Inferior parietal cortex (tissue), 1 donor: ENCODE data around the gene MAGI3.
"Not testable (repeated sequence)": the region's sequence is repeated elsewhere in the genome, so short reads cannot be mapped to it uniquely, and the experiment has no call there.

ENCODE experiments used
- DNase-seq: peaks from one replicate; pipeline ENCODE4 v3.0.0-alpha.2; 2016; ENCODE audit errors: extremely low spot score

MAGI3 gene

DNA sequence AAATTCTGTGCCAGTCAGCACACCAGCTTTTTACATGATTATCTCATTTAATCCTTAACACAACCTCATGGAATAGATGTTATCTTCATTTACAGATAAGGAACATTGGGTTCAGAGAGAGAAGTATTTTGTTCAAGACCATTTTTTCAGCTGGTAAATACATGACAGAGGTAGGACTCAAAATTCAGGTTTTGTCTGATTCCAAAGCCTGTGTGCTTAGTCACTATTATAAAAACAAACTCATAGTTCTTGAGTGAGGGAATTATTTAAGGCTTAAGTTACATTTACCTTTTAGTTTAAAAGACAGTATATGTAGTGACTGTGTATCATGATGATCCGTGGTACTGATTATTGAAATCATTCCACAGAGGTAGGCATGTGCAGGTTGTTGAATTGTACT lies 125.2 kb downstream of the MAGI3 start:
- no peak for DNase-seq

DNA sequence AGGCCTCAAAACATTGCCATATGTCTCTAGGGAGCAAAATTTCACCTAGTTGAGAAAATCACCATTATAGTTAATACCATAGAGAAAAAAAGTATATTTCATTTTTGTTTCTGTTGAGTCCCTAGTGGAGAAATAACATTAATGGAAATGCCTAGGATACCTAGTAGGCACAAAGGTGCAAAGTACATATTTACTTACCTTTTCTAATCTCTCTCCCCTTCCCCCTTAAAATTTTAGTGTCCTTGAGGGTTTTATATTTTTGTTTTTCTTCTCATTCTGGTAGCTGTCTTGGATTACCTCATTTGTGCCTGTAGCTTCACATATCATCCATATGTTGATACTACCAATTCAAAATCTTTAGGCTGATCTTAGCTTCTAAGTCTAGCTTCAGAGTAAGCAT lies 127.0 kb downstream of the MAGI3 start:
- DNase-seq: no peak

DNA sequence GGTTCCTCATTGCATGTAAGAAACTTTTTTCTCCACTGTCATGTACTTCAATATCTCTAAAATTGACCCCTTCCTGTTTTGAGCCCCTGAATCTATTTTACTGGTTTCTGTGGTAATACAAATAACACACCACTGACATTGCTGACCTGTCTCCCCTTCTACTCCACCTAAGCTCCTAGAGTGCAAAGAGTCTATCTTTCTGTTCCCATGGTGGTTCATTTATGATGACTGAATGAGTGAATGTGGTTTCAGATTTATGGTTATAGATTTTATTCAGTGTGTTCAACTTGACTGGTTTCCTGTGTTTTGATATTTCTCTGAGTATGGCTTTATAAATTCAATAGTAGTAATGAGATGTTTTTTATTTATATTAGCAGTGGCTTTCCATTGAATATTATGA lies 127.7 kb downstream of the MAGI3 start:
- no peak for DNase-seq

DNA sequence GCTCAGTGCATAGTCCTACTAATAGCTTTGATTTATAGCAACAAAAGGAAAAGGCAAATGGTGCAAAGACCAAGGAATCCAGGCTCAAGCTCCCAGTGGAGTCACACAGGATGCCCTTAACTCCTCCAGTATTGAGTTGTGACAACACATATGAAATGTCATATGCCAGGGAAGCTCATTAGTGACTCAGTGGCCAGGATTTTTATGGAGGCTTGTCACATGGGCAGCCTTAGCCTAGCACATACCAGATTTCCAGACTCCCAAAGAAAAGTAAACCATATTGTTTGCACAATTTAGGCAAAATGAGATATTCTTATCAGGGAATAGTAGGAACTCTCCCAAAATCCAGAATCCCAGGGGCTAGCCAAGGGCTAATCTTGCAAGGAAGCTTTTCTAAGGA lies 129.2 kb downstream of the MAGI3 start:
- DNase-seq: no peak

DNA sequence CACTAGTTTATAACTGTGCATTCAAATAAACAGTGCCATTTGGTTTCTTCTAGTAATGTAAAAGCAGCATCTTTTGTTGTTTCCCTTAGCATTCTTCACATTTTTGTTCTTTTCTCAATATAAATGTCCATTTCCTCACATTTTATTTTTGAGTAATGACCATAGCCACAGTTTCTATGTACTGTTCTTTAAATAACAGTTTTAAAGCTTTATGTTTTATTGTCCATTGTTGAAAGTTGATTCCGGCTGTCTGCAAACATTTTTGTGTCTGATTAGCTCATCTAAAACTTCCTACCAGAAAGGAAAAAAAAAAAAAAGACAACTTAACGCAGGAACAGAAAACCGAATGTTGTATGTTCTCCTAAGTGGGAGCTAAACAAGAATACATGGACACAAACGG lies 139.7 kb downstream of the MAGI3 start:
- DNase-seq: no peak

DNA sequence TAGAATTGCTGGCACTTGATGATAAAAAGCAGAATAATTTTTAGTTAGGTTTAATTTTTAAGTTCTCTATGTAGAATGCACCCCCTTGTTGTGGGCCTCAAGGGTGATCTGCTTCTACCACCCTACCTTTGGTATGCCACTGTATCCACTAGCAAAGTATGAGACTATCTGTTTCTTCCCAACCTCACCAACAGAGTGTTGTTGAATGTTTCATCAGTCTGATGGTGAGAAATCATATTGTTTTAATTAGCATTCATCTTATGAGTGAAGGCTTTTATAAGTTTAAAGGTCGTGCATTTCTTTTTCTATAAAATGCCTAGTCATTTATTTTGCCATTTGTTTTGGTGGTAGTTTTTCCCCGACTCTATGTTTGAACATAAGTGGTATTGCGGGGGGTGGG lies 141.0 kb downstream of the MAGI3 start:
- no peak for DNase-seq

DNA sequence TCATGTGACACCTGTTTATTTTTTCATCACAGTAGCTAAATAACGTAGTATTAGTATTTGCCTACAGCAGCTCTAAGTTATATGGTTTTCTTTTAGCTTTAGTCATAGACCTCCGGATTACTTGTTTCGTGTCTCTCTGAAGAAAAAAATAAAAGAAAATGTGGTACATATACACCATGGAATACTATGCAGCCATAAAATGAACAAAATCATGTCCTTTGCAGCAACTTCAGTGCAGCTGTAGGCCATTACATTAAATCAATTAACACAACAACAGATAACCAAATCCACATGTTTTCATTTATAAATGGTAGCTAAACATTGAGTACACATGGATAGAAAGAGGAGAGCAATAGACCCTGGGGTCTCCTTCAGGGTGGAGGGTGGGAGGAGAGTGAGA lies 142.7 kb downstream of the MAGI3 start:
- DNase-seq: no peak

DNA sequence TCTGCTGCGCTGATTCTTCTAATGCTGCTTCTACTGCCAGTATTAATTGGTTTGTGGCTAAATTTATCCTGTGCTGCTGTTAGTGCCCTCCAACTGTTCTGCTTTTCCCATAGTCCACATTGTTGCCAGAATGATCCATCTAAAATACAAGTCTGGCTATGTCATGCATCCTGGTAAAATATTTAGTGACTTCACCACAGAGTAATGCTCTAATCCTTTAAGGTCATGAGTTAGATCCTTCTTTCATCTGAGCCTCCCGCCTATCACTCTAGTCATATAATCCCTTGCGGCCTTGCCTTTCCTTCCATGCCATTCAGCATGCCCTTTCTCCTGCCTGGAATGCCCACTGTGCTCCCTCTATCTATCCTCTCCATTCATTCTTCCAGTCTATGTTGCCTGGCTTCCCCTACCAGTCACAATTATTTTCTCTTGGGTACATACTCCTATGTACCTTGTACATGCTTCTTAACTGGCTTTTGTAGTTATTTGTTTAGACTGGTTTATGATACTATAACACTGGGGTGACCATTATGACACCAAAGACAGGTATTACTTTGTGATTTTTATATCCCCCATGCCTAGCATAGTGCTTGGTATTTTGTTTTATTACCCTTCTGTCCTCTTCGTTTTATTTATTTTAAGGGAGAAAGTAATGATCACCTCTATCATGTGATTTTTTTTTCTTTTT lies 144.0 kb downstream of the MAGI3 start:
- DNase-seq: no peak

DNA sequence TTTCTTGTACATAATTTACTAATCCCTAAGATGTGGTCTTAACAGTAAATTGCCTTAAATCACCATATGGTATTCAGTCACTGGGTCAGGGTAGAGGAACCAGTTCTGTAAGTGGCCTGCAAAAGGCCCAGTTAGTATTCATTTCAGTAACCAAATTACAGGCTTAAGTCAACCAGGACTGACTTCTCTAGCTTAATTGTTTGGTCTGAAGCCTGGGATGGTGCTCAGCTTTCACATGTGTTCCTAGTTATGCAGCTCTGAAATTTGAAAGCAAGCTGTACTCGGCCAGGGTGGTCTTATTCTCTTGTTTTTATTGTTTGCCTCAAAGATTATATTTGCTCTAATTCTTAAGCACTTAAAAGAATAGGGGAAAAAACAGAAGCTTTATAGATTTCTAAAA lies 144.6 kb downstream of the MAGI3 start:
- DNase-seq: no peak

DNA sequence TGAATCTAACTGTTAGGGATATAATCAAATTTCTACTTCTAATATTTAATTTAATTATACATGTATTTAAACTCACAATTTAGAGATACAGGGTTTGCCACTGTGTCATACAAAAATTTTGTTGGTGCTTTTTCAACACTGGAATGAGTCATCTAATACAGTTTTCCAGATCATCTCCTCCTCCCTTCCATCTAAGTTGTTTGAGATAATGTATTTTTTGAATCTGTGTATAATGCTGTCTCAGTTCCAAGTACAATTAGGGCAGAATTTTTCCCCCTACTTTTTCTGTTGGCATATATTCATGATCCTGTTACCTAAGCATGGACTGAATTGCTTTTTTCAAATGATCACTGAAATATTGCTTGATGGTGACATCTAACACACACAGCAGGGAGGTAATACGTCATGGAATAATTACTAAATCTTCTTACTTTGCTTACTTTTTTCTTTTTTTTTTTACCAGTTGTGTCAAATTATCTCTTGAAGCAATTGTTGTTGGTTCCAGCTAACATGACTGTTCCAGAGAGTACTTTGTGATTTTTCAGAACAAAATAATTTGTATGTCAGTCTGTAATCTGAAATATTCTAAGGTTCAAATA lies 146.0 kb downstream of the MAGI3 start:
- no peak for DNase-seq

DNA sequence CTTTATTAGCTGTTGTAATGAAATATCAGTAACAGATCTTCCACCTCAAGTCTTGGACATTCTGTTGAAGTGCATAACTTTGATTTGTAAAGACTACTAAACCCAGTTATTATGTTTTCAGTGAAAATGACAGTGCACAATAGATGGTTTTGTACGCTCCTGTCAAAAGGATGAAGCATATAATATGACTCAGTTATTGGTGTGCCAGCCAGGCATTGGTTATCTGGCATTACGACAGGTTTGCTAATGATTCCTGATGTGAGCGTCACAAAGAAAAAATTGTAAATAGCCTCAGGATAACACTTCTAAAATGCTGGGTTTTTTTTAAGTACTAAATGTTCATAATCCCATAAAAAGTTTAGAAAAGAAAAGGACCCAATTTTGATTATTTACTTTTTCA lies 147.9 kb downstream of the MAGI3 start:
- DNase-seq: no peak

DNA sequence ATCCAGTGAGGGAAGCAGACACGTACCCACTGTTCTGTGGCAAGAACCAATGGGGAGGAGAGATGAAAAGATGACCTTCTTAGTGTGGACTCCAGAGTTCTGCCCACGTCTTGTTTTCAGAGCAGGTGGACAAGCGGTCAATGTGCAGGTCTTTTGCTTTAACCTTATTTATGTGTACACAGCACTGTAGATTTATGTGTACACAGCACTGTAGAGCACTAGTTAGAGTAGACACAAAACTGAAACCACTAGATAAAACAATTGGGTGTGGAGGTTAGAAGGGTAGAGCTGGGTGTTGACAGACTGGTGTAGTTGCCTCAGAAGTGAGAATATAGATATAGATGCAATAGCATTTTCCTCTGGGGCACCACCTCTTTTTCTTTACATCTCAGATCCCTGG lies 150.0 kb downstream of the MAGI3 start:
- no peak for DNase-seq

DNA sequence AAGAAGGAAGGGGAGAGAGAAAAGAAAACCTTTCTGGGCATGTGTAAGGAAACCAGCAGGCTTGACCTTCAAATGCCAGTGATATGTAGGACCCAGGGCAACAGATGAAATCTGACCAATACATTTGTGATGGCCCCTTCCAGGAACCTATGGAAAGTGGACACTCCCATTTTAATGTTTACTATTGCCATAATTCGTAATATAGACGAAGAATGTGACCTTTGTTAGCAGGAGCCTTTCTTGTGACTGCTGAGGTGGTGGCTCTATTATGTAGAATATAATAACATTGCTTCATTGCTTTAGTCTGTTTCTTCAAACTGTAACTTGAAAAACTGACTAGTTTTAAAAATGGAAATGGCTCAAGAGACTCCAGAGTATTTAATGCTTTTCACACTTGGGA lies 150.8 kb downstream of the MAGI3 start:
- no peak for DNase-seq

DNA sequence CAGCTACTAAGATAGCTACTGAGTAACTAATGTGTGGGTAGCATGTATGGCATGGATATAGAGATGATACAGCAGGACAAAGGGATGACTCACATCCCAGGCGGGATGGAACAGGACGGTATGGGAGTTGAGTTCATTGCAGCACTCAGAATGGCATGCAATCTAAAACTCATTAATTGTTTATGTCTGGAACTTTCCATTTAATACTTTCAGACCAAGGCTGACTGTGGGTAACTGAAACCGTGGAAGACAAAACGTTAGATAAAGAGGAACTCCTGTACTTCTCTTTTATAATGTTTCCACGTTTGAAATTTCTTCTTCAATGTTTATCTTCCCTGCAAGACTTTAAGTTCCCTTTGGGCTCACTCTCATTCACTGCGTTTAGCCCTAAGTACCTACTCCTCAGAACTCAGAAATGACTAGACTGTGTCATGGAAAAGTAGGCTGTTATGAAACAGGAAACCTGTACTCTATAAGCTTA lies 151.9 kb downstream of the MAGI3 start:
- no peak for DNase-seq

DNA sequence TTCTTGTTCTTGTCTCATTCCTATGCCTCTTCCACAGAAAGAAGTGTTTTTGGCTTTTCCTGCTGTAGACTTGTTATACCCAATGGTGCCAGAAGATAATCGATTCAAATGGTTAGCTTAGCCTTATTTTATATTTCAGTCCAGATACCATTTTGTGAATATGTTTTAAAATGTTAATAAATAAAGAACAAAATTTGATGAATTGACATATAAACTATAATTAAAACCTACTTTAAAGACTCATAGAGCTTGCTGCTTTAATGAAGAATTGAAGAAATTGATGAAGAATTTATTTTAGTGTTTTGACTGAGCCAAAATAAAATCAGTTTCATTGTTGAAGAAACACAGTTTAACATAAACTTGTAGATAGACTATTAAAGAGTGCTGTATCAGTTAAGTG lies 152.8 kb downstream of the MAGI3 start:
- no peak for DNase-seq

DNA sequence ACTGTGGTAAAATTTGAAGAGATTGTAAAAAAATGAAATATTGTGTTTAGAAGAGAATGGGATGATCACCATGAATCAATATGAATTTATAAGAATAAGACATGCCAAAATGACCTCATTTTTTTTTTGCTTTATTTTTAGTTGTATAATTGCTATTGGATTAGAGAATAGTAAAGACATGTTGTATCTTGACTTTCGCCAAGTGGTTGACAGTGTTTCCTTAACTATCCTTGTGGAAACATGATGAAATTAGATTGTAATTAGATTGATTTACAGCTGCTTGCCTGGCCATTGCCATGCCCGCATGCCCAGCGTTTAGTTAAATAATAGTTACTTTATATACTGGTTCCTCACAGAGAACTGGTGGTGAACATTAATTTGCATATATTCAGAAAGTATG lies 154.9 kb downstream of the MAGI3 start:
- no peak for DNase-seq

DNA sequence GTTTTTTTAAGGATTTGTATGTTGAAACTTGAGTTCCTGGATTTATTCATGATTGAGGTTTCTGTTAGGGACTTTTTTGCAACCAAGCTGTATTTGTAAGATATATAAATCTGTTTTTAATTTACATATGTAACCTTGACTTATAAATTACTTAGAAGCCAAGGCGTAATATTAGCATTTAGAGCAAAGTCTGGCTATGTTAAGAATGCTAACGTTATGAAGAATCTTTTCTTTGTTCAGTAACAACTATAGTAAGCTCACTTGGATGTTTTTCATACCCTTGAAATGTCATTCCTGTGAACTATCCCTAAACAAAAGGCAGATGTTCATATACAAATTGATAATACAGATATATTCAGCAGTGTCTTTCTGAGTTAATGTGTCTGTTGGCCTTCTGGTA lies 155.3 kb downstream of the MAGI3 start:
- no peak for DNase-seq

DNA sequence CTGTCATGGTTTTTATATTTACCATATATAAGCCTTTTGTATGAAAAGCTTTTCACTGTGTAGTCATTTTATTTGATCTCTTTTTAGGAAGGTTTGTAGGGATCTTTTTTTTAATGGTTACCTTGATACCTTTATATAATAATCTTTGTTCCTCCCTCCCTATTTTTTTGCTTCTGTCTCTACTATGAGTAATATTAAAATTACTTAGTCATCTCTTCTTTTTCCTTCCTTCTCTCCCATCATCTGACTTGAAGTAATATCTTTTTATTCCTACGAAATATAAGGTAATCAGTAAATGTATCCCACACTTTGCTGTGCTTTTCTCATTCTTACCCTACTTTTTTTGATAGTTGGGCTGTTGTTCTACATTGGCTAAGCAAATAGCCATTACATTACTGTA lies 161.4 kb downstream of the MAGI3 start:
- no peak for DNase-seq

DNA sequence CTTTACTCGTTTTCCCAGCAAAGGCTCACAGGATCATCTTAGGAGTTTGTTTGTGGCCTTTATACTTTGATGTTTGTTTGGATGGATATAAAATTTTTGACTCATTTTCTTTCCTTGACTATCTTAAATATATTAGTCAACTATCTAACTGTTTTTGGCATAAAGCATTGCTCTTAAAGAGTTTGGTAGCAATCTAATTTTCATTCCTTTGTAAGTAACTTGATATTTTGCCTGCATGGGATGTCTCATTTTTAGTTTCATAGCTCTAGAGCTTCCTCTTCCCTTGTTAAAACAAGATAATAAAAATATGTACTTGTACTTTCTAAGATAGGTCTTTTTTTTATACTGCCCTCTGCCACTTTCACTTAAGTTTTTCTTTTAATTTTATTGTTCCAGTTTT lies 161.9 kb downstream of the MAGI3 start:
- no peak for DNase-seq

DNA sequence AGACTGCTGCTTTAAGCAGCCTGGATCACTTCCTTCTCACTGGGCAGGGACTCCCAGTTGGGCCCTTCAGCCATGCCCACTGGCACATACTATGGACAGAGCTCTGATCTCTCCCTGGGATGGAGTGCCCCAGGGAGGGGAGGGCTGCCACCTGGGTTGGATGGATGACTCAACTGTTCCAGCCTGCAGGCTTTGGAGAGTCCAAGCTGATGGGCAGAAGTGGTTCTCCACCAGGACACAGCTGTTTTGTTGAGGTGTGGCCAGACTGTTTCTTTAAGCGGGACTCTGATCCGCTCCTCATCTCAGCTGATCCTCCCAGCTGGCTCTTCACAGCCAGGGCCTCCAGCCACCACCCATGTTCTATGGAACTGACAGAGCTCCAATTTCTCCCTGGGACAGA lies 166.9 kb downstream of the MAGI3 start:
- no peak for DNase-seq

DNA sequence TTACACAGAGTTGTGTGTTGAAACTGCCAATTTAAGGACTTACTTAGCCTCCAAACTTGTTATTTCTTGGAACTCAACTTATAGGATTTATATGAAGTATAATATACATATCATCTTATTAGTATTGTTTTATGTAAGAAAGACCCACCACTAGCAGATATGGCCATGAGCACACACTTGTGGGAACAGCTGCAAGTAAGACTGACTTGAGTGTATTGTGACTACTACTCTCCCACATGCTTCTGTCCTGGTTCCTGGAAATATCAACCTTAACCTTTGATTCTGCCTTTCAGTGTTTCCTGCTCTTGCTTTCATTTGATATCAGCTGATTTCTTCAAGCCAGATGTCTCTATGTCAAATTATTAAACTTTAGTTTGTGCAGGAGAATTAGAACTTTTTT lies 175.3 kb downstream of the MAGI3 start:
- DNase-seq: no peak

DNA sequence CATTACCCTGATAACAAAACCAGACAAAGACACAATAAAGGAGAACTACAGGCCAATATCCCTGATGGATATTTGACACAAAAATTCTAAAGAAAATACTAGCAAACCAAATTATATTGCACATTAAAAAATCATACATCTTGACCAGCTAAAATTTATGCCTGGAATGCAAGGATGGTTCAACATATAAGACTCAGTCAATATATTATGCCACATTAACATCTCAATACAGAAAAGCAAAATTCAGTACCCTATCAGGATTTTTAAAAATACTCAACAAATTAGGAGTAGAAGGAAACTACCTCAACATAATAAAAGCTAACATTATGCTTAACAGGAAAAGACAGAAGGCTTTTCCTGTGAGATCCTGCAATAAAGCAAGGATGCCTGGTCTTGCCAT lies 177.1 kb downstream of the MAGI3 start:
- DNase-seq: no peak

DNA sequence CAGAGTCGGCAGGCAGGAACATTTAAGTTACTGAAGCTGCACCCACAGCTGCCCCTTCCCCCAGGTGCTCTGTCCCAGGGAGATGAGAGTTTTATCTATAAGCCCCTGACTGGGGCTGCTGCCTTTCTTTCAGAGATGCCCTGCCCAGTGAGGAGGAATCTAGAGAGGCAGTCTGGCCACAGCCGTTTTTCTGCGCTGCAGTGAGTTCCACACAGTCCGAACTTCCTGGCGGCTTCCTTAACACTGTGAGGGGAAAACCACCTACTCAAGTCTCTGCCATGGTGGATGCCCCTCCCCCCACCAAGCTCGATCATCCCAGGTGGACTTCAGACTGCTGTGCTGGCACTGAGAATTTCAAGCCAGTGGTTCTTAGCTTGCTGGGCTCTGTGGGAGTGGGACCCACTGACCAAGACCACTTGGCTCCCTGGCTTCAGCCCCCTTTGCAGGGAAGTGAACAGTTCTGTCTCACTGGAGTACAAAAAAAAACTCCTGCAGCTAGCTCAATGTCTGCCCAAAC lies 185.5 kb downstream of the MAGI3 start:
- DNase-seq: not testable (repeated sequence)

DNA sequence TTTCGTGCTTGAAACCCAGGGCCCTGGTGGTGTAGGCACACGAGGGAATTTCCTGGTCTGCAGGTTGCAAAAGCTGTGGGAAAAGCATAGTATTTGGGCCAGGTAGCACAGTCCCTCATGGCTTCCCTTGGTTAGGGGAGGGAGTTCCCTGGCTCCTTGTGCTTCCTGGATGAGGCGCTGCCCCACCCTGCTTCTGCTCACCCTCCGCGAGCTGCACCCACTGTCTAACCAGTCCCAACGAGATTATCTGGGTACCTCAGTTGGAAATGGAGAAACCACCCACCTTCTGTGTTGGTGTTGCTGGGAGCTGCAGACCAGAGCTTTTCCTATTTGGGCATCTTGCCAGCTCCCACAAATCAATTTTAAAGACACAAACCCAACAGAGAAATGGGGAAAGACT lies 186.0 kb downstream of the MAGI3 start:
- DNase-seq: no peak
